A673 (cell line): Measurements from ENCODE around the gene PARD3. TPM values are rescaled to one million over a fixed set of nuclear protein-coding genes. Genes with fewer than 3 reads are reported as not detected.

Source experiments
- BruUV-seq: library from RNA; stranded (reverse); fragments of 400-500 nt; replicated peaks from 2 replicates; lab custom pipeline; 2021; lab: Mats Ljungman, UMichigan
- CTCF ChIA-PET: fragments of 300-600 bp; sonication (Branson Sonifier 250); formaldehyde crosslinking; loops from one replicate; lab custom pipeline; 2022; ENCODE audit warnings: antibody characterized with exemption; lab: Charles Lee
- POLR2A ChIA-PET: fragments of 300-600 bp; sonication (Branson Sonifier 250); formaldehyde crosslinking; loops from one replicate; lab custom pipeline; 2022; ENCODE audit warnings: antibody characterized with exemption; ENCODE audit not compliant: low non-redundant PET; lab: Charles Lee
- DNase-seq: peaks from one replicate; pipeline ENCODE4 v3.0.0-alpha.2; 2015; ENCODE audit warnings: low spot score
- H3K27ac ChIP-seq: fragments of 200-600 bp; sonication (generic); 2 replicates; pipeline ENCODE4 v1.5.1; 2016; ENCODE audit warnings: mixed run types, low read depth, mild to moderate bottlenecking, mixed read lengths, antibody characterized with exemption, low read length; ENCODE audit not compliant: poor library complexity, severe bottlenecking
- H3K27me3 ChIP-seq: fragments of 200-600 bp; sonication (generic); replicated peaks from 2 replicates; pipeline ENCODE4 v1.6.1; 2017; ENCODE audit warnings: mixed run types, low read depth, mild to moderate bottlenecking, mixed read lengths, antibody characterized with exemption, low read length; ENCODE audit not compliant: insufficient read depth, poor library complexity
- H3K36me3 ChIP-seq: fragments of 200-600 bp; sonication (generic); 2 replicates; pipeline ENCODE4 v1.6.1; 2016; ENCODE audit warnings: mixed run types, mild to moderate bottlenecking, mixed read lengths, antibody characterized with exemption, low read length; ENCODE audit not compliant: insufficient read depth, poor library complexity, severe bottlenecking
- H3K4me1 ChIP-seq: fragments of 200-600 bp; sonication (generic); 2 replicates; pipeline ENCODE4 v1.6.1; 2017; ENCODE audit warnings: mixed run types, mild to moderate bottlenecking, mixed read lengths, antibody characterized with exemption, low read length; ENCODE audit not compliant: insufficient read depth, poor library complexity, severe bottlenecking
- H3K4me3 ChIP-seq: fragments of 200-600 bp; sonication (generic); 2 replicates; pipeline ENCODE4 v1.5.1; 2016; ENCODE audit warnings: low read depth, mixed run types, mild to moderate bottlenecking, mixed read lengths, low read length; ENCODE audit not compliant: poor library complexity, severe bottlenecking
- H3K9me3 ChIP-seq: fragments of 200-600 bp; sonication (generic); 2 replicates; pipeline ENCODE4 v1.6.1; 2016; ENCODE audit warnings: mixed run types, low read depth, mild to moderate bottlenecking, mixed read lengths, antibody characterized with exemption, low read length; ENCODE audit not compliant: poor library complexity, severe bottlenecking
- CTCF ChIP-seq: fragments of 300-800, 200-600 bp; sonication (generic); conservative IDR thresholded peaks from 2 replicates; pipeline ENCODE4 v1.5.1; 2017; ENCODE audit warnings: low read depth, mild to moderate bottlenecking, antibody characterized with exemption, low read length, moderate library complexity, mixed read lengths
- EZH2 ChIP-seq: fragments of 200-600 bp; sonication (generic); IDR thresholded peaks from 2 replicates; pipeline ENCODE4 v1.6.1; 2017; ENCODE audit warnings: borderline replicate concordance, low read depth, mild to moderate bottlenecking, mixed read lengths, antibody characterized with exemption, low read length; ENCODE audit not compliant: poor library complexity, severe bottlenecking
- intact Hi-C: fragments of 100-400 bp; cut with micrococcal nuclease; formaldehyde crosslinking; loops from one replicate; pipeline ENCODE4 v1.10.0; 2022; ENCODE audit not compliant: unreplicated experiment
- total RNA-seq: library from RNA; stranded (reverse); gene quantifications from 2 replicates; pipeline ENCODE4 v1.2.3, GENCODE V29; 2021

PARD3 gene
- total RNA-seq, 1 experiment from 2014 or later, result 28.0 TPM

GRCh38 chr10:34704526-34705184 is 110.4 kb downstream of the PARD3 start:
- H3K4me3 ChIP-seq, result no peak overlapping the region
- CTCF ChIA-PET, result no interaction called here
- DNase-seq, result no peak
- no peaks in the 10 kb centered on the region for H3K4me1 ChIP-seq
- POLR2A ChIA-PET, result no interaction called here
- no peaks in the 10 kb centered on the region for H3K9me3 ChIP-seq
- H3K36me3 ChIP-seq, result no peaks in the 10 kb centered on the region
- H3K27ac ChIP-seq, result no peak overlapping the region
- BruUV-seq, result no TSS peak
- TF ChIP-seq EZH2 (no peak), CTCF (no peak)
- no peaks in the 10 kb centered on the region for H3K27me3 ChIP-seq
- intact Hi-C loops, result no loop called here

GRCh38 chr10:34702982-34703381 is 112.1 kb downstream of the PARD3 start:
- ChIA-PET POLR2A (no interaction called here), CTCF (no interaction called here)
- no peak overlapping the region for H3K4me3 ChIP-seq
- no peaks in the 10 kb centered on the region for H3K4me1 ChIP-seq
- H3K36me3 ChIP-seq, result no peaks in the 10 kb centered on the region
- no peak overlapping the region for H3K27ac ChIP-seq
- no peaks in the 10 kb centered on the region for H3K9me3 ChIP-seq
- intact Hi-C loops, result no loop called here
- no peaks in the 10 kb centered on the region for H3K27me3 ChIP-seq
- BruUV-seq, result no TSS peak
- TF ChIP-seq EZH2, result no peak
- no peak for TF ChIP-seq CTCF
- DNase-seq, result no peak

GRCh38 chr10:34702093-34702937 is 112.8 kb downstream of the PARD3 start:
- Histone ChIP-seq H3K36me3 (no peaks in the 10 kb centered on the region), H3K4me1 (no peaks in the 10 kb centered on the region), H3K27me3 (no peaks in the 10 kb centered on the region), H3K27ac (no peak overlapping the region), H3K4me3 (no peak overlapping the region), H3K9me3 (no peaks in the 10 kb centered on the region)
- intact Hi-C loops, result no loop called here
- no peak for DNase-seq
- ChIA-PET CTCF (no interaction called here), POLR2A (no interaction called here)
- TF ChIP-seq EZH2, result no peak
- no peak for TF ChIP-seq CTCF
- BruUV-seq, result no TSS peak
